A204.1 (cell line): ENCODE results near the gene NCAM2.

Source experiments
- FAIRE-seq: peaks from 2 replicates; lab custom pipeline; 2012; peaks lifted over from hg19 to GRCh38; lab: Jason Lieb, UNC

The NCAM2 gene

GRCh38 chr21:21226472-21226871 is 228.3 kb downstream of the NCAM2 start:
- FAIRE-seq: no peak

- FAIRE-seq: peak; percentile 34
Measured at GRCh38 chr21:21230672-21231071, 232.5 kb downstream of the NCAM2 start.

- FAIRE-seq: no peak
Measured at GRCh38 chr21:21231913-21232312, 233.7 kb downstream of the NCAM2 start.

- FAIRE-seq: peak; percentile 98
Measured at GRCh38 chr21:21232320-21232719, 234.1 kb downstream of the NCAM2 start.

- FAIRE-seq: no peak
Measured at GRCh38 chr21:21233051-21233450, 234.8 kb downstream of the NCAM2 start.

- FAIRE-seq: no peak
Measured at GRCh38 chr21:21236996-21237395, 238.8 kb downstream of the NCAM2 start.

GRCh38 chr21:21238629-21239400 is 240.6 kb downstream of the NCAM2 start:
- FAIRE-seq: no peak

GRCh38 chr21:21241391-21241790 is 243.2 kb downstream of the NCAM2 start:
- FAIRE-seq: no peak

GRCh38 chr21:21246007-21246406 is 247.8 kb downstream of the NCAM2 start:
- no peak for FAIRE-seq

- FAIRE-seq: no peak
Measured at GRCh38 chr21:21247424-21247823, 249.2 kb downstream of the NCAM2 start.

GRCh38 chr21:21262048-21262447 is 263.8 kb downstream of the NCAM2 start:
- FAIRE-seq: no peak

GRCh38 chr21:21268061-21268471 is 269.9 kb downstream of the NCAM2 start:
- no peak for FAIRE-seq

GRCh38 chr21:21268885-21269284 is 270.7 kb downstream of the NCAM2 start:
- FAIRE-seq: no peak

GRCh38 chr21:21279193-21279901 is 281.1 kb downstream of the NCAM2 start:
- no peak for FAIRE-seq

- no peak for FAIRE-seq
Measured at GRCh38 chr21:21283810-21284209, 285.6 kb downstream of the NCAM2 start.

- no peak for FAIRE-seq
Measured at GRCh38 chr21:21286170-21286798, 288.1 kb downstream of the NCAM2 start.

GRCh38 chr21:21290751-21291150 is 292.5 kb downstream of the NCAM2 start:
- FAIRE-seq: no peak

- FAIRE-seq: no peak
Measured at GRCh38 chr21:21291883-21292569, 293.8 kb downstream of the NCAM2 start.

GRCh38 chr21:21295303-21295702 is 297.1 kb downstream of the NCAM2 start:
- no peak for FAIRE-seq

- FAIRE-seq: no peak
Measured at GRCh38 chr21:21297211-21297610, 299.0 kb downstream of the NCAM2 start.

GRCh38 chr21:21301013-21301412 is 302.8 kb downstream of the NCAM2 start:
- FAIRE-seq: no peak

- FAIRE-seq: no peak
Measured at GRCh38 chr21:21309510-21309909, 311.3 kb downstream of the NCAM2 start.

GRCh38 chr21:21324297-21324696 is 326.1 kb downstream of the NCAM2 start:
- no peak for FAIRE-seq
